ENCODE data around the gene GLUL.

DNA sequence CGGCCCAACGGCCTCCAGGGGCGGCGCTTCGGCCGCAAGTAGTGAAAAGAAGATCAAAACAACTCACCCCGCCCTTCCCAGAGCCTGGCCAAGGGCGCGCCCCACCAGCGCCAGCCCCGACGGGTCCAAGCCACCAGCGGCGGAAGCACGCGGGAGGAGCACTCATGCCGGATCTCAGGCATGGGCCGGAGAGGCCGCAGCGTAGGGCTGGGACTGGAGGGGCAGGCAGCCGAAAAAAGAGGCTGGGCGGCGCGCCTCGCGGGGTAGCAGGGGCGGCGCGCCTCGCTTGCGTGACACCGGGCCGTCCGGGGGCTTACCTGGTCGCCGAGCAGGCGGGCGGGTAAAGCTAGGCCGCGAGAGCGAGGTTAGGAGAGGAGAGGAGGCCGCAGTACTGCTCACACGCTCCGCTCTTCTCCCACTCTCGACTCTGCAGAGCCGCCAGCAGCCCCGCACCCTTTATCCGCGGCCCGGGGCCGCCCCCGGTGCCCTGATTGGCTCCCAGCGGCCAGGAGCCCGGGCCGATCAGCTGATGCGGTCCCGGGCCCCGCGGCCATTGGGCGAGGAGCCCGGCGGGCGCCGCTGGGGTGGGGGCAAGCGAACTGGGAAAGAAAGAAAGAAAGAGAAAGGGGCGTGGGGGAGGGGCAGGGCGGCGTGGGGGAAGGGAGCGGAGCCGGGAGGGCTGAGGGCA lies at the start of gene GLUL:
- TF ChIP-seq, protein P1, sequence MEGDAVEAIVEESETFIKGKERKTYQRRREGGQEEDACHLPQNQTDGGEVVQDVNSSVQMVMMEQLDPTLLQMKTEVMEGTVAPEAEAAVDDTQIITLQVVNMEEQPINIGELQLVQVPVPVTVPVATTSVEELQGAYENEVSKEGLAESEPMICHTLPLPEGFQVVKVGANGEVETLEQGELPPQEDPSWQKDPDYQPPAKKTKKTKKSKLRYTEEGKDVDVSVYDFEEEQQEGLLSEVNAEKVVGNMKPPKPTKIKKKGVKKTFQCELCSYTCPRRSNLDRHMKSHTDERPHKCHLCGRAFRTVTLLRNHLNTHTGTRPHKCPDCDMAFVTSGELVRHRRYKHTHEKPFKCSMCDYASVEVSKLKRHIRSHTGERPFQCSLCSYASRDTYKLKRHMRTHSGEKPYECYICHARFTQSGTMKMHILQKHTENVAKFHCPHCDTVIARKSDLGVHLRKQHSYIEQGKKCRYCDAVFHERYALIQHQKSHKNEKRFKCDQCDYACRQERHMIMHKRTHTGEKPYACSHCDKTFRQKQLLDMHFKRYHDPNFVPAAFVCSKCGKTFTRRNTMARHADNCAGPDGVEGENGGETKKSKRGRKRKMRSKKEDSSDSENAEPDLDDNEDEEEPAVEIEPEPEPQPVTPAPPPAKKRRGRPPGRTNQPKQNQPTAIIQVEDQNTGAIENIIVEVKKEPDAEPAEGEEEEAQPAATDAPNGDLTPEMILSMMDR (conservative IDR thresholded peaks at IDR 0.05; ENCODE audit: low read depth, low read length), result no peak; the same call in 1 of the 2 replicates
- TF ChIP-seq, protein P2, sequence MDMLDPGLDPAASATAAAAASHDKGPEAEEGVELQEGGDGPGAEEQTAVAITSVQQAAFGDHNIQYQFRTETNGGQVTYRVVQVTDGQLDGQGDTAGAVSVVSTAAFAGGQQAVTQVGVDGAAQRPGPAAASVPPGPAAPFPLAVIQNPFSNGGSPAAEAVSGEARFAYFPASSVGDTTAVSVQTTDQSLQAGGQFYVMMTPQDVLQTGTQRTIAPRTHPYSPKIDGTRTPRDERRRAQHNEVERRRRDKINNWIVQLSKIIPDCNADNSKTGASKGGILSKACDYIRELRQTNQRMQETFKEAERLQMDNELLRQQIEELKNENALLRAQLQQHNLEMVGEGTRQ (IDR thresholded peaks at IDR 0.05; ENCODE audit: low read depth, low read length), result peak; percentile 89
- peak; percentile 98 for TF ChIP-seq POLR2A (IDR thresholded peaks at IDR 0.05; ENCODE audit: low read depth, low read length)
- TF ChIP-seq RAD21 (IDR thresholded peaks at IDR 0.05; ENCODE audit: low read length), result no peak
- no peak for TF ChIP-seq CEBPB (IDR thresholded peaks at IDR 0.05; ENCODE audit: low read depth, low read length)
- no peak for TF ChIP-seq RCOR1 (IDR thresholded peaks at IDR 0.05; ENCODE audit: insufficient replicate concordance, low read length)
- TF ChIP-seq MXI1 (IDR thresholded peaks at IDR 0.05; ENCODE audit: borderline replicate concordance, low read depth, low read length), result peak; percentile 61; the same call in 1 of the 2 replicates
- no peak for TF ChIP-seq CHD1 (IDR thresholded peaks at IDR 0.05; ENCODE audit: low read depth, low read length)
- TF ChIP-seq SMC3 (IDR thresholded peaks at IDR 0.05; ENCODE audit: low read depth, low read length), result no peak
- TF ChIP-seq RFX5 (IDR thresholded peaks at IDR 0.05; ENCODE audit: low read depth, low read length), result no peak
- no peak for TF ChIP-seq MAFK (IDR thresholded peaks at IDR 0.05; ENCODE audit: low read depth, low read length)
